HG02610 (cell line): Measurements from ENCODE around the gene RPS6KL1.

Experiments
- ATAC-seq: cut with Tn5 transposase; IDR thresholded peaks from one replicate; pipeline ENCODE4 v1.9.1; 2021; ENCODE audit warnings: mild to moderate bottlenecking, moderate library complexity; ENCODE audit not compliant: unreplicated experiment

Gene RPS6KL1

DNA sequence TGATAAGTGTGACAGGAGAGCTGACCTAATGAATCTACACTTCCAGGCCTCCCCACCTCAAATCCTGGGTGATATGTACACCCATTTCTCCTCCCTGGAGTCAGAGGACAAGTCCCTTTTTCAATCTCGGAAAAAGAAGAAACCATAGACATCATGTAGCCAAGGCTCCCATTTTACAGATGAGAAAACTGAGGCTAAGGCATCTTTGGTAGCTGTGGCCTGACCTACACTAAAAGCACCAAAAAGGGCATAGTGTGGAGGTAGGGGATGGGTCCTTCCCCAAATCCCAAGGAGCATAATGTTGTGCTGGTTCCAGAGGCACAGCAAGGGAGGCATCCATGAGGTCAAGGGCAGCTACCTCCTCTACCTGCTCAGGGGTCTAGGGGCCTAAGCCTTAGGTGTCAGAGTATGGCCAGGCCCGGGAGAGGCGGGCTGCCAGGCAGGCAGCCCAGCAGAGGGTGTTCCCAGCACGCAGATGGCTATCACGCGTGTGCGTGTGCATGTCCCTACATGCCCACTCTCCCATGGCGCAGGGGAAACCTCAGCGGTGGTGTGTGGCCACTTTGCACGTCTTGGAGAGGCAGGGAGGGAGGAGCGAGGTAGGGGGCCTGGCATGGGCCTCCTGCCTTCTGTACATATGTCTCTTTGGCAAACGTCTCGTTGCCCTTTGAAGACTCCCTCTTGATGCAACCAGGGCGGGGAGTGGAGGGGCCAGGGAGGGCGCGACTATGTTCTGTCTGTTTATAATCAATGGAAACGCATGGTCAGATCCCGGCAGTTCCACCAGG, 29.8 kb upstream of the RPS6KL1 start:
- ATAC-seq = no peak

DNA sequence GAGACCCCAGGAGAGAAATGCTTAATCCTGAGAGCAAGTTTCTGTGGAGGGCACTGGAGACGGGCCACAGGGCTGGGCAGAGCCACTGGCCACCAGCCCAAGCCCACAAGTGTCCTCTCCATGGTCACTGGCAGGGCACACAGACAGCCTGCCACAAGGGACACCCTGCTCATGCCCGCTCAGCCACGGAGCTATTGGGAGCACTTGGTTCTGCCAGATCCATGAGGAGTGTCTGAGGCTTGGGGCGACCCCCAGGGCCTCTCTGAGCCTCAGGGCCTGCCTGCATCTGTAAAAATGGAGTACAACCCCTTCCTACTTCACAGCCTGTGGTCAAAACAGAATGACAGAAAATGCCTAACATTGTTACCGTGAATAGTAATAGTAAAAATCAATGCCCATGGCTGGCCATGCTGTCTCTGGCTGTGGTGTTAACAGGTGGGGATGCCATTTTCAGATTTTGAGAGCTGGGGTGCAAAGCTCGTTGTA, 29.2 kb upstream of the RPS6KL1 start:
- no peak for ATAC-seq

DNA sequence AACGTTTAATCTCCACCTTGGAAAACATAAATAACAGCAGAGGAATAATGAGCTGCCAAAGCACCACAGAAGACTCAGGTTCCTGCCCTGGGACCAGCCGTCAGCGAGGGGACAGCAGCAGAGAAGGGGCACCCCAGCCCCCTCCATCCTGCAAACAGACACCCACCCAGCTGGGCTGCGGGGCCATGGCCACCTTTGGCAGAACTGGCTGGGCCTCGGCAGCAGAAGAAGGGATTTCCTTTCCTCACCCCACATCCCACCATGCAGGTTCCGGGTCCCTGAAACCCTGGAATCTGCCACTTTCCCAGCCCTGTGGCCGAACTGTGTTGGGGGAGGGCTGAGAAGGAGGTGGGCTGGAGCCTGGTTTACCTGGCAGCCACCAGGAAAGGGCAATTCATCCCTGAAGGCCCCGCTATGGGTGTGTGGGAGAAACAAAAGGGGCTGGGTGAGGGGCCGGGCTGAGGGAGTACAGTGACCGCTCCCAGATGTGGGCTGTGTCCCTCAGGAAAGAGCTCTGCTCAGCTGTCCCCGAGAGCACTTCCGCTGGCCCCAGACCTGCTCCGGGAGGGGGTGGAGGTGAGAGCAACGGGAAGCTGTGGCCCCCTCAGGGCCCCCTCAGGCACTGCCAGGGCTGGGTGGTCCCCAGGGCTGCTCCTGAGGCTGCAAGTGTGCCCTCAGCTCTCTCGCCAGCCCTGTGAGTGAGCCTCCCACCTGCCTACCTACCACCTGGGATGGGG, 28.6 kb upstream of the RPS6KL1 start:
- no peak for ATAC-seq

DNA sequence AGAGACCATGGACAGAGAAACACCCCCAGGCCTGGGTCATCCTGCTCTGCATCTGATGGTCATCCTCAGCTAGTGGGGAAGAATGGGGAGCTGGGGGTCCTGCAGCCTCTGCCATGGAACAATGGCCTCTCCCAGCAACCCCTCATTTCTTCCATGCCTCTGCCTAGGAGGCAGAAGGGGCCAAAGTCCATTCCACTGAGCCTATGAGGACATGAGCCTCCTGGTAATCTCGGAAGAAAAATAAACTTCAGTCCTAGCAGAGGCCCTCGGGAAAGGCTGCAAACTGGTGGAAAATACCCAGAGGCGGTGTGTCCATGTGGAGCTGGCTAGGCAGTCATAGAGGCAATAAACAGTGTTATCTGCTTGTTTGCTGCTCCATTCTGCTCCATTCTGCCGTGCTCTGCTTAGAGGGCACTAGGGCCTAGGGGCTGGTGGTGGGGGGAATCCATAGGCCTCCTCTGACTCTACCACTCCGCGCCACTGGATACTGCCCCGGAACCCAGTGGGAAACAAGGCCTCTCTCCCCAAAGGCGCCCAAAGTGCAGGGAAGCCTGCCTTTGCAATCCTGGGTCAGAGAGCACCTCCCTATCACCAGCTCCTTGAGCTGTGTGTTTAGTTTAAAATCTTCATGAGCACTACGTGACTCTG, 27.9 kb upstream of the RPS6KL1 start:
- no peak for ATAC-seq

DNA sequence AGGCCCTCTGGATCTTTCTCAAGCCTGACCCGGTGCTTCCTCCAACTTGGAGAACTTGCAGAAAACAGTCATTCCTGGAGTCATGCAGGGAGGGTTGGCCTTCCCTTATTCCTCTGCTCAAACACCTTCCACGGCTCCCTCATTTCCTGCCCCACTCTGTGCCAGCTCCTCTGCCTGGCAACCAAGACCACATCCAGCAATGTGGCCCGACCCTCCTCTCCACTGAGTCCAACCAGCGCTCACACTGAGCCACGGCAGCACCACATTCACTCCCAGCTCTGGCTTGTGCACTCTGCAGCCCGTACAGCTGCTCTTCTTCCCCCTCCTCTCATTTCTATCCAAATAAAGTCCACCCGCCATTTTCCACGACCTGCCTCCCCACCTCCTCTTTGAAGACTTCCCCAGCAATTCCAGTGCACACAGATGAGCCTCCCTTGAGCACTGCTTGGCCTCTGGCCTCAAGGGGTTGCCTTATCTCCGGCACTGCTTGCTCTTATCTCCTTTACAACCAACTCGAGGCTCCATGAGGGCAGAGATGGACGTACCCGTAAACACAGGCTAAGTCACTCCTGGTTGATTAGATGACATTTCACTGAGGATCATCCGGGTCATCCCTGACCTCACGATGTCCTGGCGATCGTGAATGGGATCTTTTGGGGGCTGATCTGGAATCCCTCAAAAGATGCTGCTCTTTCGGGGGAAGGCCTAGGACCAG, 27.0 kb upstream of the RPS6KL1 start:
- ATAC-seq = no peak

DNA sequence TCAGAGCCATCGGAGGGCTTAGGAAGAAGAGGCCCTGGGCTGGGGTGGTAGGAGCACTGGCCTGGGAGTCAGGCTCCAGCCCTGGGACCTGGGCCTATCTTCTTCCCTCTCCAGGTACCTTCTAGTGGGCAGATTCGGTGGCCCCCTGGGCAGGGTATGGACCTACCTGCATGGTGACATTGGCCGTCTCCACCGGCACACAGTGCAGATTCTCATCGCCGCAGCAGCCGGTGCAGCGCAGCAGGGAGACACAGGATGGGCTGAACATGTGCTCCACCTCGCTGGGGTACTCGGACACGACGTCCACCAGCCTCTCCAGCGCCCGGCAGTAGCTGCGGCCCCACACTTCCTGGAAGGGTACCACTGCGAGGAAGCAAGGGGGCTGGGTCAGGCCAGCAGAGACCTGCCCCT, 26.1 kb upstream of the RPS6KL1 start:
- no peak for ATAC-seq

DNA sequence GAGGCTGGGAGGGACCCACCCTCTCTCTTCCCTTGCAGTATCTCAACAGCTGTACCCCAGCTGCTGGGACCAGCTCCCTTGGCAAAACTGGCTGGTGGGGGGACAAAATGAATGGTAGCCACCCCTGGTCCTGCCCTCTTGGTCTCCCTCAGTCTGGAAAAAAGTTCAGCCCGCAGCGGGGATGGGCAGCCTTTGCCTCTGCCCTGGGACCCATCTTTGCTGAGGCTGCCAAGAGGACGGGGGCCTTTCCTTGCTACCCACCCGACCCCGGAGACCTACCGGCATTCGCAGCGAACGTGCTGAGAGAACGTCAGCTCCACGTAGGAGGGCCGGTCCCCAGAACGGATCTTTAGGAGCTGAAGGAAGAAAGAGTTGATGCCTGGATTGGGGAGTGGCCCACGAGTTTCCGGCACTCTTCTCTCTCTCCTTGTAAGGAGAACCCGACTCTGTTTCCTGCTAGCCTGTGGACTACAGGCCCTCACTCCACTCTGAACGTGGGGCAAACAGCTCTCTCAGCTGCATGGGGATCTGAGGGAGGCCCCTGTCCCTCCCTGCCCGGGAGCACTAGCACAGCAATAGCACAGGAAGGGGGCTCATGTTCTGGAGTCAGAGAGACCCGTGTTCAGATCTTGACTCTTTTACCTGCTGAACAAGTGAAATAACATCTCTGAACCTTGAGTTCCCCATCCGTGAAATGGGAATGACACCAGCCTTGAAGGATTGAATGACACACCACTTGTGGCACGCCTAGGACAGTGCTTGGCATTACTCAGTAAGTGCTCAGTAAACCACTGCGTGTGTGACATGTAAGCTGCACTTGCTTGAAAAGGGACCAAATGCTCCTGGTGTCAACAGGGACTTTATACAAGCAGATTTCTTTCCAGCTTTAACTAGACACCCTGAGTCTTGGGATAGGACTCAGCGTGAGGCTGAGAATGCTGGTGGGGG, 25.4 kb upstream of the RPS6KL1 start:
- no peak for ATAC-seq

DNA sequence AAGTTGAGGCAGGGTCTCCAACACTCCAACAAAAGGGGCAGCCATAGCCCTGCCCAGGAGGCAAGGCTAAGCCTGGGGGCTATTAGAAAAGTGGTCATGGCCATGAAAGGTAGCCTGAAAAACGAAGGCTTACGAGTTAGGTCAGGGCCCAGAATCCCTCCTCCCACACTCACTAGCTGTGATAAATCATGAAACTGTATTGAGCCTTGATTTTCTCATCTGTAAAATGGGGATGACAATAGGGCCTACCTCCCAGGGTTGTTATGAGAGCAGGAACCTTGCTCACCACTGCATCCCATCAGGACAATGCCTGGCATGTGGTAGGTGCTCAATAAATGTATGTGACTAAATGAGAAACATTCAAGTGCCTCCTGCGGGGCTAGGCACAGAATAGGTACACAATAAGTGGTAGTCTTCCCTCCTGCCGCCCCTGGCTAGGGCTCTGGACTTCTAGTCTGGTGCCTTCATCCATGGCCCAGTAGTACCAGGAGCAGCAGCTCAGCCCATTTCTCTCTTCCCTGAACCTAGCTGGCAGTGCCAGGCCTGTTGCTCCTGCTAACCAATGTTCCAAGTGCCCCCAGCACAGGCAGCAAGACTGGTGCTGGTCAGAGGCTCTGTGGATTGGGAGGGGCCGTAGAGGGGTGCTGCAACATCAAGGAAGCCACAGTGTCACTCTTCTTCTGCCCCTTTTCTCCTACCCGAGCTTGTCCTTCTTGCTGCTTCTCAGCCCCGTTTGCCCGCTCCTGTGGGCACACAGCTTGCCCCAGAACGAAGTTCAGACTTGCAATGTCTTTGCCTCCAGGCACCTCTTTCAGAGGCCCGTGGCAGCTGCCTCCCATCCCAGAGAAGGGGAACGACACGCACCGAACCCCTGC, 24.5 kb upstream of the RPS6KL1 start:
- no peak for ATAC-seq

DNA sequence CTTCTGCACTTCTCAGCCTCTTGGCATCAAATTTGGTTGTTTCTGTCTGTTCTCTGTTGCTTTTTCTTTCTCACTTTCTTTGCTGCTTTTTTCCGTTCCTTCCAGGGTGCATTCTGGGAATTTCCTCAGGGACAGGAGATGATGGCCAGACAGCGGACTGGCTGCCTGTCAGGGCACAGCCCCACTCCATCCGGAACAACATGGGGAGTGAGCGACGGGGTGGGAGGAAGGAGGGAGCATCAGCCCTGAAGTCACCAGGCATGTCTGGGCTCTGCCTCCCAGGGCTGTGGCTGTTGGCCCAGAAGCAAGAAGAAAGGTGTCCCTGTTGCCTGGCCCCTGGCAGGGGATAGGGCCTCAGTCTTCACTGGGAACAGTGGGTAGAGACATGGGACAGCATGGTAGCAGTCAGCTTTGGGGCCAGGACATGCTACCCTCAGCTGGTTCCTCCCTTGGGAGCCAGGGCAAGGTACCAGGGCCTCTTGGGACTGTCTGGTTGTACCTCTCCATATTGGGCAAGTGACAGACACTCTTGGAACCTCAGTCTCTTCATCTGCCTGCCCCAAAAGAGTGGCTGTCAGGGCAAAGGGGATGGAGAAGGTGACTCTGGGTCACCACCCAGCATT, 23.7 kb upstream of the RPS6KL1 start:
- no peak for ATAC-seq

DNA sequence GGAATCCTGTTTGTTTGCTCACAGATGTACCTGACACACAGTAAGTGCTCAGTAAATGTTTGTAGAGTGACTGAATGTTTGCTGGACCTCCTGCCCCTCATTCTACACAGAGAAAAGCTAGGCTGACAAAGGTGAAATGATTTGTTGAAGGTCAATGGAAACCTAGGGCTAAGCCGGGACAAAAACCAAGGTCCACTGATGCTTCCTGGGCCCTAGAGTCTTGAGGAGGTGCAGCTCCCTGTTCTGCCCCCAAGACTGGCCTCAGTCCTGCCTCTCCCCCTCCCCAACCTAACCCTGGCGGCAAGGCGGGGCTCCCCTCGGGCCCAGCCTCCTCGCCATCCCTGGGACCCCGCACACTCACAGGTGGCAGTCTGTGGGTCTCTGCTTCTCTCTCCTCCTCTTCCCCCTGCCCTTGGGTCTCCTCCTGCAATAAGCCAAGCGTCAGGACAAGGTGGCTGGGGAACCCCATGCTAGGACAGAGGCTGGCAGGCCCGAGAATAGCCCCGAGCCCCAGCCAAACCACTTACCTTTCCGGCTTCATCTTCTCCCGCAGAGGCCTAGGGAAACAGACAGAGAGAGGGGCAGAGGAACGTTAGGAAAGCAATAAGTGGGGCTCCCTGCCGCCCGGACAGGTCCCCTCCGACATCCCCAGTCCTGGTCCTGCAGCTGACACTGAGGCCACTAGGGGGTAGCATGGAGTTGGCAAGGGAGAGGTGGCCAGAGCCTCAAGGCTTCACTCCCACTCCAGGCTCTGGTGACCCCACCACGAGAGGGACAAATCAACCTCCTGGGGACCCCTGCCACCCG, 23.0 kb upstream of the RPS6KL1 start:
- ATAC-seq = peak; percentile 47

DNA sequence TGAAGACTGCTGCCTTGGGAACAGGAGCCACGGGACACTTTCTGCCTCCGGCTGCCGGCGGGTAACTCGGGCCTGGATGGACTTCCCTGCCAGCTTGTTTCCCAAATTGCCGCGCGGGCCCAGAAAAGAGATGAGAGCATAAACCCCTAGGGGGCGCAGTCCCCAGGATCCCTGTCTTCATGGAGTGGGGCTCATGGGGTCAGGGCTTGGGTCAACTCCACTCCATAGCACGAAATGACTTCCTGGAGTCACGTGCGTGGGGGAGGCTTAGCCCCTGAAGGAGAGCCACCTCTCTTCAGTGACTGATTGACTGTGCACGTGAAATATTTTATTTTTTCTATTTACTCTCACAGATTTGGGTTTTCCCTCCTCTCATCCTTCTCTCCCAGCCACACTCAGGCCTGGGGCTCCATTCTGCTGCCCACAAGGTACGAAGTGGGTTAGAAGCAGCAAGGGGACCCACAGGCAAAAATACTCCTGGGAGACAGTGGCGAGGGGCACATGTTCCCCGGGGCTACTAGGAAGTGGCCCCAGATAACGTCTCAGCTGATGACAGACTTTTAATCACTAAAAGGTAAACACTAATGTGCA, 22.3 kb upstream of the RPS6KL1 start:
- ATAC-seq = no peak

DNA sequence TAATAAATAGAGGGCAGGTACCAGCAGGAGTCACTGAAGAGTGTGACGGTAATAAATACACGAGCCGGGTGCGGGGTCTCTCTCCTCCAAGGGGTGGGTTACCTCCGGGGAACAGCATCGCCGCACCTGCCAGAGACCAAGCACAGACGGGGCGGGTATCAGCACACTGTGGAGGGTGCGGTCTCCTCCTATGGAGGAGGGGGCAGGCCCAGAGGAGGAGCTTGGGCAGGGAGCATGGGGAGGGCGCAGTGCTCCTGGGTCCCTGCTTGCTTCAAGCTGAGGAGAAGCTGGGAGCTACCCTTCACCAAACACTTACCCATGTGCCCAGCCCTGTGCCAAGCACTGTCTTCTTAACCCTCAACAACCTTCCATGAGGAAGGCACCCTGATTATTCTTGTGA, 19.5 kb upstream of the RPS6KL1 start:
- ATAC-seq = peak; percentile 38

DNA sequence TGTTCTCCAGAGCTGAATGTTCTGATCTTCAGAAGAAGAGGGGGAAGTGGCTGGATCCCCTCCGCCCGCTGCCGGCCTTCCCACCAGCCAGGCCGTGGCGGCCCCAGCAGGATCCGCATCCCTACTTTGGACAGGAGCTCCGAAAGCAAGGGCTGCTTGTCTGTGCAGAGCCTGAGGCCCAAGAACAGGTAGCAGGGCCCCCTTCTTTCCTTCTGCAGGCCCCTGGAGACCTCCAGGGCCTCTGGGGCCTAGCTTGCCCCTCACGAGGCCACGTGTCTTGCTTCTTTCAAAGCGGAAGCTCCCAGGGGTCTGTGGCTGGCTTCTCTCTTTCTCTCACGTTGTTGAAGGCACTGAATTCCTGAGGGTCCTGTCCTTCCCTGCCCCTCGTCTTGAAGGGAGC, 19.1 kb upstream of the RPS6KL1 start:
- ATAC-seq = no peak

DNA sequence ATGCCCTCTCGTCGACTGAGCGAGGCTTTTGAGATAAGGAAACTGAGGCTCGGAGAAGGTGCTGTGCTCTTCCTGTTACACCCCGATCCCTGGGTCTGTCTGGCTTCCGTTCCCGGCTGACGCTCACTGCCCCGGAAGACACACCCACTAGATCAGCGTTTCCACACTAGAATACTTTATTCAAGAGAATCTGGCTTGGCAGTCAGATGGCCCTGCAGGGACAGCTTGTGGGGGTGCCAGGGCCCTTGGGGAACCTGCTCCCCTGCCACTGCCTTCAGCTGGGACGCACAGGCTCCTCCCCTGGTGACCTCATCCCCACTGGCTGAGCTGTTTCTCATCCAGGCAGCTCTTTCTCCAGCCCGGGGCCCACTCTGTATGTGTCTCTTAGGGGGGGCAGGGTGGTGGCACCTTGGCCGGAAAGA, 18.6 kb upstream of the RPS6KL1 start:
- ATAC-seq = peak; percentile 44

DNA sequence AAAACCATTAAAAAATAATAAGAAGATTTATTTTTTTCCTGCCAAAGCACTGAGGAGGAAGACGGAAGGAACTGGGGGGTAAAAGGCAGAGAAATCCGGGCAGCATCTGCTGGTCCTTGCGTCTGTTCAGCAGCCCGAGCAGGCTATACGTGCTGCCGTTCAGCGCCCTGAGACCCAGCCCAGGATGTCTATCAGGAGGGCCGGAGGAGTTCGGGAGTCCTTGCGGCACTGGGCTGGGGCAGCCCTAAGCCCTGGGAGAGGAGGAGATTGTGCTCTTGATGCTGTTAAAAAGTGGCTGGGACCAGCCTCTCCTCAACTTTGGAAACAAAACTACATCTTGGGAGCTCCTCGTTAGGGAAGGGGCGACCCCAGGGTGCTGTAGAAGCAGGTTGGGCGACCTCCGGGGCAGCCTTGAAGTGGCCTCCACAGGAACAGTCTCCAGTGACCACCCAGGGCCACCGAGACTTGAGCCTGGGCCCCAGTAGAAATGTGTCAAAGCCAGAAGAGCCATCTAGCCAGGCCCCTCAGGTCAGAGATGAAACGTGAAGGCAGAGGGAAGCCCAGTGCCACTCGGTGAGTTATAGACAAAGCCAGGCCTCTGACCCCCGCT, 18.0 kb upstream of the RPS6KL1 start:
- no peak for ATAC-seq

DNA sequence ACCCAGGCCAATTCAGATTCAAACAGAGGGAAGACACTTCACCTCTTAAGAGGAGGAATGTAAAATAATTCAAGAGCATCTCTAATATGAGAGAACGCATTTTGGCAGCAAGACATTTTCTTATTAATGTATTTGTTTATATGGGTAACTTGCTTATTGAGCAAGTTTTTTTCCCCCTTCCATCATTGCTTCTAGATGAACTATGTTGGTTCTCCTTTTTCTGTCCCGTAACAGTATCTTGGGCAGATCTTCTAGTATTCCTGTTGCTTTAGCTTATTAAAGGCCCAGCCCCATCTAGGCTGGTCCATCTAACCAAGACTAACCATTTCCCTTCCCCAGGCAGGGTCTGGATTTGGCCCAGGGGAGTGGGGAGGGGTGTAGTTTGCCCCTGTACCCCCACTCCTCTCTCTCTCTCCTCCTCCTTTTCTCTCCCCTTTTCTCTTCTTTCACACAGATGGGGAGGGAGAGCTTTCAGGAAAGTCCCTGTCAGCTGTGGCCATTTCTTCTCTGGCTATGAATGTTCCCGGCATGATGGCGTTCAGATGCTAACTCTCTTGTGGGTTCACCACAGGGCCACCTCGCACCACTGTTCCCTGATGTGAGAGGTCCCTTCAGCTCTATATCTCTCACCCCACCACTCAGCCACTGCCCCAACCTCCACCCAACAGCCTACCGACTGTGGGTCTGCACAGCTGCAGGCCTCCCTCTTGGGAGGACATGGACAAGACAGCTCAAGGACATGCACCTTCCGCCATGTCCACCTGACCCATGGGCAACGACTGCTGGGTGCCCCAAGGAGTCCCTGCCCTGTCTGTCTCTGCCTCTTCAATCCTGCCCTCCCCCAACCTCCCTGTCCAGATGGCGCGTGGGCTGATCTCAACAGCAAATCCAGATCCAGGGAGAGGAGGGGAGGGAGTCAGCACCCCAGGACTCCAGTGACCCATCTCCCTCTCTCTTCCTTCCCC, 15.8 kb upstream of the RPS6KL1 start:
- ATAC-seq = no peak
